Muscle layer of colon (tissue), 2 donors: ENCODE data around the gene STK26.
"Not testable (repeated sequence)": the region's sequence is repeated elsewhere in the genome, so short reads cannot be mapped to it uniquely, and the experiment has no call there.

Source experiments
- H3K27ac ChIP-seq: one replicate; pipeline ENCODE4 v1.7.0; 2013; ENCODE audit warnings: low read depth, mild to moderate bottlenecking, low read length, moderate library complexity
- H3K27me3 ChIP-seq, 2 donors: one replicate each; pipeline ENCODE4 v1.7.0; 2013; ENCODE audit warnings: low read length in 2 of 2, mild to moderate bottlenecking in 2 of 2; ENCODE audit not compliant: insufficient read depth in 2 of 2, control insufficient read depth in 1 of 2
- H3K36me3 ChIP-seq: one replicate; pipeline ENCODE4 v1.7.0; 2013; ENCODE audit warnings: mild to moderate bottlenecking, low read length; ENCODE audit not compliant: insufficient read depth
- H3K4me1 ChIP-seq: one replicate; pipeline ENCODE4 v1.7.0; 2013; ENCODE audit warnings: mild to moderate bottlenecking, low read length; ENCODE audit not compliant: insufficient read depth
- H3K4me3 ChIP-seq, 2 donors: one replicate each; pipeline ENCODE4 v1.7.0; 2013; ENCODE audit warnings: low read length in 2 of 2, low read depth in 1 of 2, mild to moderate bottlenecking in 1 of 2, moderate library complexity in 1 of 2
- H3K9ac ChIP-seq: one replicate; pipeline ENCODE4 v1.7.0; 2013; ENCODE audit warnings: low read length
- H3K9me3 ChIP-seq: one replicate; pipeline ENCODE4 v1.7.0; 2013; ENCODE audit warnings: mild to moderate bottlenecking, low read length
- donor health status: abdominal sarcoma.
- donor health status: Adenocarcinoma of cecum.

The STK26 gene

DNA sequence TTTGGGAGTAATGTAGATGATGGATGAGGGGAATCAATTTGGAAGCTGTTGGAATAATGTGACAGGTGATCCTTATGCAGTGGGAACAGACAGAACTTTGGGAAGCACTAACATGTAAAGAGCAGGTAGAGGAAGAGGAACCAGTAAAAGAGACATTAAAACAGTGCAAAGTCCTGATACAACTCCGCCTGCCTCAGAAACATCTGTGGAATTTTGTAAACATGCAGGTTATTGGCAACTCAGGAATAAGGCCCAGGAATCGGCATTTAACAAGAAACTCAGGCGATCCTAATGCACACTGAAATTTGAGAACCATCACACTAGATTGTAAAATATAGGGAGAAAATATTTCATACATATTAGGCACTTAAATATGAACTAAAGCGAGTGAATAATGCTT is 75.6 kb downstream of the STK26 start:
- H3K27ac ChIP-seq, H3K9ac ChIP-seq, H3K27me3 ChIP-seq, H3K9me3 ChIP-seq, H3K36me3 ChIP-seq, H3K4me1 ChIP-seq, H3K4me3 ChIP-seq: not testable (repeated sequence)

DNA sequence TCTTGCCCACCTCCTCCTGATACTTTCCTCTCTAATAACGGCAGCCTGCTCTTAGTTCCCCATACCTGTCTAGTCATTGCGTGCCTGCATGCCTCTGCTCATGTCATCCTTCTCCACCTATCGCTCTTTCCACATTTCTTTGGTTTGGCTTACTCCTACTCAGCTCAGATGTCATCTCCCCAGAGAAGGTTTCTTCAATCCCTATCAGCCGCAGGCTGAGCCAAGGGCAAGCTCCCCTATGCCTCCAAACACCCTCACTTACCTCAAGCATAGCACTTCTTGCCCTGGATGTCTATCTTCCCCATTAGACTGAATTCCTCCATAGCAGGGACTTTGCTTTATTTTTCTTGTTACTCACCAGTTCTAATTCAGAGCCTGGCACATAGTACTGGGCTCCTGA is 78.1 kb downstream of the STK26 start:
- Histone ChIP-seq H3K27me3 (peaks cover 0 to 5% of the 10 kb centered on the region in 2 donors), H3K36me3 (no peaks in the 10 kb centered on the region), H3K4me3 (no peak overlapping the region), H3K9ac (no peak overlapping the region), H3K9me3 (no peaks in the 10 kb centered on the region), H3K4me1 (no peaks in the 10 kb centered on the region), H3K27ac (no peak overlapping the region)

DNA sequence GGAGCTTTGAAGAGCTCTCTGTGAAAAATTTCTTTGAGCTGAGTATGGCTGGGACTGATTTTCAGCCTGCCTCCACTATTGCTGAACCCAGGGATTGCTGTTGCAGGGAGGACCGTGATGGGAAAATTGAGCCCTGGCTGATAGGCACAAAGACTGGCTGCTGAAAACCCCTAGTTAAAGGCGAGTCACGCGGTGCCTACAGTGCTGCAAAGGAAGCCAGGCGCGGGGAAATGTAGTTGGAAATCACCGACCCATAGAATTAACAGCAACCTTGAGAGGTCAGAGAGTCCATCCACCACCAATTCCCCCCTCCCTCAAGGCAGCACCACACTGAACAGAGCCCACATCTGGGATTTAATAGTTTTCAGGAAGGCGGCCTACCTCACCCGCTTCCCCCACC is 78.7 kb downstream of the STK26 start:
- peaks cover 0 to 4% of the 10 kb centered on the region in 2 donors for H3K27me3 ChIP-seq
- no peaks in the 10 kb centered on the region for H3K4me1 ChIP-seq
- H3K27ac ChIP-seq: no peak overlapping the region
- H3K9me3 ChIP-seq: no peaks in the 10 kb centered on the region
- no peak overlapping the region for H3K9ac ChIP-seq
- no peak overlapping the region for H3K4me3 ChIP-seq
- no peaks in the 10 kb centered on the region for H3K36me3 ChIP-seq

DNA sequence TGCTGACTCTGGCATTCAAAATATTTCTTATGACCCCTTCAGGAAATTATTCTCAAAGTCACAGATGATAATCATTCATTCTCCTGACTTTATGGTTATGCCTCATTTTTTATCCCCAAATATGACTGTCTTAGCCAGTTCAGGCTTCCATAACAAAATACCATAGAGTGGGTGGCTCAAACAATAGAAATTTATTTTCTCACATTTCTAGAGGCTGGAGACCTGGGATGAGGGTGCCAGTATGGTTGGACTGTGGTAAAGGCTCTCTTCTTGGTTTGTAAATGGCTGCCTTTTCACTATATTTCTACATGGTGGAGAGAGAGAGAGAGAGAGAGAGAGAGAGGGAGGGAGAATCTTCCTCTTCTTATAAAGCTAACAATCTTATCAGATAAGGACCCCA is 84.2 kb downstream of the STK26 start:
- Histone ChIP-seq H3K27me3 (no peaks in the 10 kb centered on the region), H3K9me3 (no peaks in the 10 kb centered on the region), H3K36me3 (no peaks in the 10 kb centered on the region), H3K27ac (no peak overlapping the region), H3K9ac (no peak overlapping the region), H3K4me3 (no peak overlapping the region), H3K4me1 (no peaks in the 10 kb centered on the region)

DNA sequence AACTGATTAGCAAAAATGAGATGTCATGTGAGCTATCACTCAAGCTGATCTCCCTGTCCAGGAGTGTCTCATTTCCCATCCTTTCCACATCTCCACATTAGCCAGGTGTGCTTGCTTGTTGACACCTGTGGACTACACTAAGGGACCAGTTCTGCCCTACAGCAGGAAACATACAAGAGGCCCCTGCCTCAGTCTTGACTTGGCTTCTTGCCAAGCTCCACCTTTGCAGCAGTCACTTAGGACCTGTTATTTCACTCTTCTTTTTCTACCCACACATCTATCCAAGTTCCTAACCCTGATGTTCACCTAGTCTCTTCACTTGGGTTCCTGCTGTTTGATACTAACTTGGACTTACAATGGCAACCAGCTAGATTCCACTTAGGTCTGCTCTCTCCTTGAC is 91.5 kb downstream of the STK26 start:
- Histone ChIP-seq H3K27me3 (no peaks in the 10 kb centered on the region), H3K9me3 (no peaks in the 10 kb centered on the region), H3K4me3 (no peak overlapping the region), H3K4me1 (no peaks in the 10 kb centered on the region), H3K27ac (no peak overlapping the region), H3K36me3 (no peaks in the 10 kb centered on the region), H3K9ac (no peak overlapping the region)

DNA sequence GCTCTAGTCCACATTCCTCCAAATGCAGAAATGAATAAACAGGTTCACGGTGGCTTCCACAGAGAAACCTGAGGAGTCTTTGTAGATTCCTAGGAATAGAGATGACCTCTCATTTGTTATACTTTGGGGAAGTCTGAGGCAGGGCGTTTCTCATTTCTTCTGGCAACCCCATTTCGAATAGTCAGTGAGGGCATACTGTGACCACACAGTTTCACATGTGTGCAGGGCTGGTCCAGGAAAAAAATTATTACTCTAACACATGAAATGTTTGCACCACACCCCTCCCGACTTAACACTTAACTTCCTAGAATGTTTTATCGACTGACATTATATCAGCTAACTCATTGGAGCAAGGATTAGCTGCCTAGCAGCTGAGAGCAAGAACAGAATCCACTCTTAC is 92.7 kb downstream of the STK26 start:
- Histone ChIP-seq H3K9ac (no peak overlapping the region), H3K9me3 (no peaks in the 10 kb centered on the region), H3K27ac (no peak overlapping the region)

DNA sequence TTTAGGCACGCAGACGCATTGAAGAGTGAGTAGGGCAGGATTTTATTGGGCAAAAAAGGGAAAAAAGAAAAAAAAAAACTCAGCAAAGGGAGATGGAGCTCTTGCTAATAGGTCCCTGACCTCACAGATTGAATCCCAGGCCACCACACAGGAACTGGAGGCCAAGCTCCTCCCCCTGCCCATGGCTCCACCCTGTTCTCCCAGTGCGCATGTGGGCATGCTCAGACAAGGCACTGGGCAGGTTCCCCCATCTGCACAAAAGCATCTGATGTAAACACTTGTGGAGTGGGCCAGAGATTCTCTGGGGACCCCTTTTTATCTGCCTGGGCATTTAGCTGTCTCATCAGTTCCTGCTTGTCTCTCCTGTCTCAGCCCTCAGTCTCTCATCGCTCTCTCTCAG is 95.3 kb downstream of the STK26 start:
- Histone ChIP-seq H3K4me3 (no peak overlapping the region), H3K27me3 (no peaks in the 10 kb centered on the region), H3K9me3 (no peaks in the 10 kb centered on the region), H3K4me1 (no peaks in the 10 kb centered on the region), H3K9ac (no peak overlapping the region), H3K36me3 (no peaks in the 10 kb centered on the region), H3K27ac (no peak overlapping the region)

More for the DNA sequence above, 92.7 kb downstream of the STK26 start:
- Histone ChIP-seq H3K27me3 (no peaks in the 10 kb centered on the region), H3K36me3 (no peaks in the 10 kb centered on the region), H3K4me3 (no peak overlapping the region), H3K4me1 (no peaks in the 10 kb centered on the region)

DNA sequence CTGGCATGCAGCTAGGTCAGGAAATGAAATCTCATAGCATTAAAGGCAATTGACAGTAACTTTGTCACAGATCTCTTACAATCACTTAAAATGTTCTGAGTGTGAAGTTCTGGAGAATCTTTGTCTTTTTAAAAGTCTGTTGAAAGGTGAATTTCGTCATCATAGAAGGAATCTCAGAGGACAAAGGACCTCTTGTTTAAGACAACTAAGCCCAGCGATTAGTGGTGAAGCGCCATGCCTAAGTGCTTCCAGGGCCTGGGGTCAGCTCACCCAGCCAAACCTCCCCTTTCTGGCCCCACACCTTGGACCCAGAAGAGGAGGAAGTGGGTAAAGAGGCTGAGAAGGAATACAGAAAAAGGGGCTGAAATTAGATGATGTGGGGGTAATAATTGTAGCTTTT is 96.2 kb downstream of the STK26 start:
- no peaks in the 10 kb centered on the region for H3K9me3 ChIP-seq
- no peaks in the 10 kb centered on the region for H3K36me3 ChIP-seq
- H3K27me3 ChIP-seq: no peaks in the 10 kb centered on the region
- no peak overlapping the region for H3K9ac ChIP-seq
- H3K27ac ChIP-seq: no peak overlapping the region
- no peak overlapping the region for H3K4me3 ChIP-seq
- H3K4me1 ChIP-seq: no peaks in the 10 kb centered on the region

DNA sequence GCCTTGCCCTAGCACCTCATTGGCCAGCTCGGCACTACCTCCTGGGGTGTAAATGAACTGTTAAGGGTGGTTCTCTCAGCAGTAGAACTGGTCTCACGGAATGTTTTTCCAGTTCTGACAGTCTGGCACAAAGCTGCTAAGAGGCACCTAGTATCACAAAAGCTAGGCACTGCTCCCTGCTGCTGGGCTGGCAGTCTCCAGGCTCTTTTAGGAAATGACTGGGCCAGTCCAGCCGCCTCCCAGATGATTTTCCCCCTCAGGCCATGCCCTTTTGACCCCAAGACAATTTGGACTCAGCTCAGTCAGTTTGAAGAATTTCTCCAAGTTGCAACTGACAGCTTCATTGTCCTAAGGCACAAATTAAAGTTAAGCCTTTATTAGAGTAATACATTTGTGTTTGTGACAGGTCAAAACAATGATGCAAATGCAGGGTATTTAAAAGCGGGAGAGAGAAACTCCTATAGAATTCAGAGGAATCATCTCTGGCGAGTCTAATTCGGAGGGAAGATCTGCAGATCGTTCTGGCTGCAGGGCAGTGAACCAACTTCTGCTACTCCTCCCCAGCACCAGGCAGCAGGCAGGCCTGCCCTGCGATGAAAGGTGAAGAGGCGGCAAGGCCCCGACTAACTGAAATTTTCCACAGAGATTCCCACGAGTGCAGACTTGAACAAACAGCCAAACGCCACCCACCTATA is 96.9 kb downstream of the STK26 start:
- Histone ChIP-seq H3K27me3 (no peaks in the 10 kb centered on the region), H3K27ac (no peak overlapping the region), H3K9ac (no peak overlapping the region), H3K36me3 (no peaks in the 10 kb centered on the region), H3K4me1 (no peaks in the 10 kb centered on the region), H3K4me3 (no peak overlapping the region), H3K9me3 (no peaks in the 10 kb centered on the region)

DNA sequence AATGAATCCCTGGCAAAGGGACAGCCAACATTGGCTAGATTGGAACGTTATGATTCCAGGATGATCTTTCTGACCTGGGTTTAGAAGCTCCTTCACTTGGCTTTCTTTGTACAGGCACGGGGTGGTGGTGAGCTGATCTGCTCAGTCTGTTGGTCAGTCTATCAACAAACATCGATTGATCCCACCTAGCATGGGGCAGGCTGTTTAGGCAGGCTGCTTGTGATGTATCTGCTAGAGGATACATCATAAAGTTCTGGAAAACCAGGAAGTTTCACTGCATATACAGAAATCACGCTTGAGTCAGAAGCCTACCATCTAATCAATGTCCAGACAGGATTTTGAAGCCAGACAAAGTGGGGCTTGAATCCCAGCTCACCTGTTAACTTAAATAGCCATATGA is 97.8 kb downstream of the STK26 start:
- Histone ChIP-seq H3K9me3 (no peaks in the 10 kb centered on the region), H3K27me3 (no peaks in the 10 kb centered on the region), H3K4me3 (no peak overlapping the region), H3K4me1 (no peaks in the 10 kb centered on the region), H3K27ac (no peak overlapping the region), H3K9ac (no peak overlapping the region), H3K36me3 (no peaks in the 10 kb centered on the region)
